GM18517 (cell line): ENCODE measurements around the gene TTL.
A peak's percentile ranks its signal among the peaks of the same experiment; 100 is the strongest.
"Not testable (repeated sequence)": the region's sequence is repeated elsewhere in the genome, so short reads cannot be mapped to it uniquely, and the experiment has no call there.

Source experiments
- ATAC-seq: cut with Tn5 transposase; IDR thresholded peaks from one replicate; pipeline ENCODE4 v1.9.1; 2021; ENCODE audit warnings: mild to moderate bottlenecking, moderate library complexity; ENCODE audit not compliant: unreplicated experiment

Gene TTL

DNA sequence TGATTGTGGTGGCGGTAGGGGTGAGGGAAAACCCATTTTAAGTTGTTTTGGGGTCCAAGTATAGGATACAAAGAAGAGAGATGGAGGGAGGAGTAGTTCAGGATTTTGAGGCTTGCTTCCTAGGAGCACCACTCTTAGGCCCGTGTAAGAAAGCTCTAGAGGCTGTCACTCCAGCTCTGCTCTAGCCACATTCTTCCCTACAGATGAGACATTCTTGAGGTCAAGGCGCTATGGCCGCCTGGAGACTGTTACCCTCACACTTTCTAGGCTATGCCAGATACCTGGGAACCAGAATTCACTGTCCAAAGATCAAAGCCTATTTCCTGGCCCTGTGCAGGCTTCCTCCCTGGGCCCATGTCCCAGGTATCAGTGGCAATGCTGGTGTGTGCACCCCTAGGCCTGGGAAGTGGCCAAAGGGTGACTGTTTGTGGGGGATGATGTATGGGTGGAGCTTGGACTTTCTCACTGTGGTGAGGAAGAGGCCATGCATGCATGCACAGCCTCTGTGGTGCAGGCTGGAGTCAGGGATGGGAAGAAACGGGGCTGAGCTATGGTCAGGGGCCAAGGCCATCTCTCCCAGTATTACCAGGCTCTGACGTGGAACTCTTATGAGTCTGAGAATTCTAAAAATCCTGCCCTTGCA lies 7.0 kb upstream of the TTL start:
- ATAC-seq = no peak

DNA sequence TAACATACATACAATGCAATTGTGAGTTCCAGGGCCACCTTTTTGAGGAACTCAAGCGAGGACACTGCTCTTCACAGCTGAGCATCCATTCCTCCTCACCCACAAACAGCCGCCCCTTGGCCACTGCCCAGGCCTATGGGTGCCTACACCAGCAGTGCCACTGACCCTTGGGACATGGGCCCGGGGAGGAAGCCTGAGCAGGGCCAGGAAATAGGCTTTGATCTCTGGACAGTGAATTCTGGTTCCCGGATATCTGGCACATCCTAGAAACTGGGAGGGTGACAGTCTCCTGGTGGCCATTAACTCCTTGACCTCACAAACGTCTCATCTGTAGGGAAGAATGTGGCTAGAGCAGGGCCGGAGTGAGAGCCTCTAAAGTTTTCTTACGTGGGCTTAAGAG lies 5.5 kb upstream of the TTL start:
- ATAC-seq = no peak

DNA sequence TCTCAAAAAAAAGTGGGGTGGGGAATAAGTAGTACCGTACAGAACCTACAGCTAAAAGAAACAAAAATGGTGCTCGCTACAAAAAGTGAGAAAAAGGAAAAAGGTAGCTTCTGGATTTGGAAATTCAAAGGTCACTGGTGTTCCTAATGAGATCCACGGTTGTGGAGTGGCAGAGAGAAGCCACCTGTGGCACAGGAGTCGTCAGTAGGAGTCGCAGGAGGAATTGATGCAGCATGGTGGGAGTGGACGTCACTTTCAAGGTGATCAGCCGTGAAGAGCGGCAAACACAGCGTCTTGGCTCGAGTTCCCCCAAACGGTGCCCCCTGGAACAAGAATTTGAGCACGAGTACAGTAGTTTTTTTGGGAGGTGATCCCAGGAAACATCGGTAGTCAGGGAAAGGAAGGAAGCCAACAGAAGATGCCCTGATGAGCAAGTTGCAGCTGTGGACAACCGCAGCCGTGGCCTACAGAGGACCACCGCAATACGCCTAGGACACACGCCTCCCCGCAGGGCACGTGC lies 1.4 kb upstream of the TTL start:
- ATAC-seq = no peak

DNA sequence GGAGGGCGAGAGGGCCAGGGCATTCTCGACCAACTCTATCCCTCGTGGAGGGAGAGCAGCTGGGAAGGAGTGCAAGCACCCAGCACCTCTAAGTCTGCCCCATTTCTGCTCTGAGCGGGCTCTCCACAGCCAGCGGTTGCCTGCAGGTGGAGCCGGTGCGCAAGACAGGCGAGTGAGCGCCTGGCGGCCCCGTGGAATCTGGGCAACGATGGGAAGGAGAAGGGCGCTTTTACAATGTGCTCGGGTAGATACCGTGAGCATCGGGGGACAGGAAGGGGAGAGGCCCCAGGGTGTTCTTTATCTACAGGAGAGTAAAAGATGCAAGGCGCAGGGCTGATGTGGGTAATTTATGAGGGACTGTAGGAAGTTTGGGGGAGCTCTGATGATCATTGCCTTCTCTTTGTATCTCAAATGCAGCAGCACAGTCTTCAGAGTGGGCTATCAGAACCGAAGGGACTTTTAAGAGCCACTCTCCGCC lies 867 bp upstream of the TTL start:
- ATAC-seq = peak; percentile 63

GRCh38 chr2:112482309-112483041 lies 519 bp downstream of the TTL start:
- peak; percentile 28 for ATAC-seq

GRCh38 chr2:112483042-112483473 lies 1.1 kb downstream of the TTL start:
- ATAC-seq = no peak

DNA sequence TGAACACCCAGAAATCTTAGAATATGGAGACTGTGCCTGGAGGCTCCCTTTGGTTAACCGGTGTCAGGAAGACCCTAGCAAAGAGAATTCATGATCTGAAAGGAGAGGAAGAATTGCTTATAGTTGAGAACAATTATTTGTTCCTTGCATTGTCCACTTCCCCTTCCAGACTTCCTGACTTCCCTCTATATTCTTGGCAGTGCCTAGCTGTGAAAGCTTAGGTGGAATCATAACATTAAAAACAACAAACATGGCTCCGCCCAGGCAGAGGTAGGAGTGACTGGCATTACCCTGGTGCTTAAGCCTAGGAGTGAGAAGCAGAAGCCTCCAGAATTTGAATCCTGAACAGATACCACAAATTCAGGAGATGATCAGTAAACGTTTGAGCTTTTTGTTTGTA lies 1.9 kb downstream of the TTL start:
- ATAC-seq = no peak

- no peak for ATAC-seq
These were observed 3.9 kb downstream of the TTL start for GRCh38 chr2:112485849-112486248.

- no peak for ATAC-seq
These were observed 4.9 kb downstream of the TTL start for GRCh38 chr2:112486895-112487294.

- no peak for ATAC-seq
These were observed 5.5 kb downstream of the TTL start for GRCh38 chr2:112487444-112487961.

DNA sequence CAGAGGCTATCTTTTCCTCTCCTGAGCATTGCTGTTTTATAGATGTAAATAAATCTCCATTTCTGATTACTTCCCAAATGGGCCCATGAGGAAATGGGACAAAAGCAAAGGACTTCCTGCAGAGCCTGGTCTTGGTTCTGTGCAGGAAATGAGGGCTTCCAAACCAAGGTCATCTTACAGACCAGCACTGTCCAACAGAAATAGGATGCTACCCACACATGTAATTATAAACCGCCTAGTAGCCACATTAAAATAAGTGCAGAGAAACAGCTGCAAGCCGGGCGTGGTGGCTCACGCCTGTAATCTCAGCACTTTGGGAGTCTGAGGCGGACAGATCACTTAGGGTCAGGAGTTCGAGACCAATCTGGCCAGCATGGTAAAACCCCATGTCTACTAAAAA lies 6.2 kb downstream of the TTL start:
- ATAC-seq = no peak

GRCh38 chr2:112491946-112492345 lies 10.0 kb downstream of the TTL start:
- ATAC-seq = no peak

GRCh38 chr2:112493048-112493447 lies 11.1 kb downstream of the TTL start:
- ATAC-seq = no peak

- no peak for ATAC-seq
These were observed 12.1 kb downstream of the TTL start for GRCh38 chr2:112493858-112494648.

GRCh38 chr2:112494828-112495227 lies 12.9 kb downstream of the TTL start:
- ATAC-seq = no peak

DNA sequence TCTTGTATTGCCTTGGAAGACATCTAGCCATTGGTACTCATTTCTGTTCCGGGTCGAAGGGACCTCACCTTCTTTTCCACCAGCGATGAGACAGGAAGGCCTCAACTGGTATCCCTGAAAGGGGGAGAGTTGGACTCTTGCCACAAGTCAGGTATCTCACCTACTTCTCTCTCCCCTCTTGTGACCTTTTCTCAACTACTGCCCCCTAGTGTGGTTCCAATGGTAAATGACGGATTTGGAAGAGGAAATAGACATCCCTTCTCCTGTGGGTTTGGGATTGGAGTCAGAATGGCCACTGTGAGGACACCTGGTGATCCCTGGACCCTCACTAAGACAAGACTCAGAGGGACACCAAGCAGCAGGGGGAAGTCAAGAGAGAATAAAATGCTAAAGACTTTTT lies 13.9 kb downstream of the TTL start:
- ATAC-seq = not testable (repeated sequence)

DNA sequence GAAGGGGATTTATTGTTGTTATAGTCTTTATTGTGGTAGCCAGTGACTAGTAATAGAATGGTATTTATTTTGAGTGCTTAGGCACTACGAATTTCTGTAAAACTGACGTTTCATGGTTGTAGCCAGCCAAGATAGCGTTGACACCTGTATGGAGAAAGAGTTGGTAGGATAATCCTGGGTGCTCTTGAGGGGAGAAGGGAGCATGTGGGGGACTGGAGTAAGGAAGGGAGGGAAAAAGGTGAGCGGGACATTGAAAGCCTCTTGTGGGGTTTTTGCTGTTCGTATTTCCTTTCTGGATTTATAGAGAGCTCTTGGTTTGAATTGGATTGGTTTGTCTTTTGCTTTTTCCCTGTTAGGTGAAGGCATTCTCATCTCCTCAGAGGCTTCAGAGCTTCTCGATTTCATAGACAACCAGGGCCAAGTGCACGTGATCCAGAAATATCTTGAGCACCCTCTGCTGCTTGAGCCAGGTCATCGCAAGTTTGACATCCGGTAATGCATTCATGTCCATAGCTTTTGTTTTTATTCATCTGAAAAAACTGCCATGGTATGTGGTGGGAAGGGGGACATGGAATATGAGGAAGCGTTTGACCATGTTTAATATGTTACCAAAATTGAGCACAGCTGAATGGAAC lies 19.0 kb downstream of the TTL start:
- ATAC-seq = not testable (repeated sequence)

- ATAC-seq = not testable (repeated sequence)
These were observed 27.5 kb downstream of the TTL start for GRCh38 chr2:112509239-112509998.

- ATAC-seq = no peak
These were observed 34.8 kb downstream of the TTL start for GRCh38 chr2:112516801-112517200.

- no peak for ATAC-seq
These were observed 36.9 kb downstream of the TTL start for GRCh38 chr2:112518807-112519206.
